Fibroblast of skin of back (primary cell): Measurements from ENCODE around the gene POLR3B.

Experiments
- DNase-seq: peaks from one replicate; pipeline ENCODE4 v3.0.0-alpha.2; 2013

The POLR3B gene

DNA sequence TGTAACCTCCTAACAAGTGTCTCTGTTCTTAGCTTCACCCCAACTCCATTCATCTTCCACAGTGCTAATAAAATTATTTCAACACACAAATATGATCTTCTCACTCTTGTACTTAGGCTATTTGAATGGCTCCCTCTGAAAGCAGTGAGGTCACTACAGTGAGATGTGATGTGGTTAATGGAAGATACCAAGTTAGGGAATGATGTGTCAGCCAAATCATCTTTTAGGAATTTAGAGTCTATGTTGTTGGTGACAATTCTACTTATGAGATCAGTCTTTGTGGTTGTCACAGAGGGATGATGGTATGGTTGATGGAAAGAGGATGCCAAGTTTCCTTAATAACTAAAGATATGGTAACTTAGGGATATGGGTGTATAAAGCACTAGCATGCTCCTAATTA, 57.6 kb downstream of the POLR3B start:
- DNase-seq, result peak; percentile 96

DNA sequence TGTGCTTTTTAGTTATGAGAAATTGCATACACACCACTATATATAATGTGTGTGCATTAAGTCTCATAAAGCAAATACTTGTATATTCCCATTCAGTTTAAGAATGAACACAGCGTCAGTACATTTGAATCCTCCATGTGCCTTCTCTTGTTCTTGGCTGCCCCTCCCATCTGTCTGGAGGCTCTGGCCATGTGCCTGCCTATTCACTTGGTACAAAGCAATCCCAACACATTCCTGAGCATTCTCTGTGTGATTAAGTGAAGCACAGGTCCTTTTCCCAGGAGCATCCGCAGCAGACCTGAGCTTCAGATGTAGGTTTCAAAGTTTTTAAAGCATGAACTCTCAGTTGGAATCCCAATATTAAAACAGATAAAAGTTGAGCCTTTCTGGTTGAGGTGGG, 58.7 kb downstream of the POLR3B start:
- DNase-seq, result peak; percentile 24

DNA sequence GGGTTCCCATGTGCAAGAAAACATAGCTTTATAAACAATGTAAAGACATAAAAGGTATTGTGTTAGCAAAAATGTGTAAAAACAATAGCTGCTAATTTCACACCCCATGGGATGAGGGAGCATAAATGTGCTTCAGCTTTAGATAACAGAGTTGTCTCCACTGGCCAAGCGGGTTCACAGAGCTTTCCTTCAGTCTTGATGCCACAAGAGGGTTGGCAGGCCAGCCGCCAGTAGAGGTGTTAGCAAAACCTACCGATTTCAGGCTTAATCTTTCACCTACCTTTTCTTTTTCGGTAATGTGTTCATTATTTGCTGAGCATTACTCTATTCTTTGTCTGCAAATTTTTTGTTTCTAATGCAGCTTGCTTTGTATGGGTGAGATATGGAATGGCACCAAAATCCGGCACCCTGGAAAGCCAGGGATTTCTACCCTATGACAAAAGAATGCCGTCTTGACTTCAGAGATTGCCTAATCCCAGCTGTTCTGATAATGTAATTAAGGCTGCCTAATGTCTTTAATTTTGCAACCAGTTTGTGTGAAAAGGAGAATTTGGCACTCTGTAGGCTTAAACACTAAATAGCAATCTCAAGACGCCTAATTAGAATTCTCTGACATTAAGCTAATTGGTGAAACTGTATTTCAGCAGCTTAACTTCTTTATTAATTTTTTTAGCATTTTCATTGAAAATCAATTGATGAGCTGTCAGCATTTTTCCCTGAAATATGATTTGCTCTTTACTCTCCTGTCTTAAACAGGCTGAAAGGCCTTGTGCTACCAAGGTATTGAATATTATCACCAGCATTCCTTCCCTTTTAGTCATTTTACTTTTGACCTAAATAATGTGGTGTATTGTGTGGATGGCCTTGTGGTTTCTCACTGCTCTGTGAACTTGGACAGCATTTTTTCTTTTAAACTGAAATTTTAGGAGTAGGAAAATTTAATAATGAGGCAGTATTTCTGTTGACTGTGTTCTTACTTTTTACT, 60.7 kb downstream of the POLR3B start:
- peak; percentile 81 for DNase-seq

DNA sequence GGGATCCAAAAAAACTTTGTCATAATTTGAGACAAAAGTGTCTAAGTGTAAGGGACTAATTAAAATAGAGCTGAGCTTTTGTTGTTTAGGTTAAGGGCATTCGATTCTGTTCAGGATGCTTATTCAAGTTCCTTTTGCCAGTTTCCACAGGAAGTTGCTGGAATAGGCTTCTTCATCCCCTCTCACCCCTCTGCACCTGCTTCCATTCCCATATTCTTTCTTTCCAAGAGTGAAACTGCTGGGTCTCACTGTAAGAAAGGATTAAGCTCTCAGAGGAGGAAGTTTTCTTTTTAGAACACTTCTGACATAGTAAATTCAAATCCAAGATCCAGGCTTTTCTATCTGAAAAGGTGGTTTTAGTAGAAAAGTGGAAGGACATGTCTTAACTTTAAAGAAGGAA, 61.4 kb downstream of the POLR3B start:
- DNase-seq, result no peak

DNA sequence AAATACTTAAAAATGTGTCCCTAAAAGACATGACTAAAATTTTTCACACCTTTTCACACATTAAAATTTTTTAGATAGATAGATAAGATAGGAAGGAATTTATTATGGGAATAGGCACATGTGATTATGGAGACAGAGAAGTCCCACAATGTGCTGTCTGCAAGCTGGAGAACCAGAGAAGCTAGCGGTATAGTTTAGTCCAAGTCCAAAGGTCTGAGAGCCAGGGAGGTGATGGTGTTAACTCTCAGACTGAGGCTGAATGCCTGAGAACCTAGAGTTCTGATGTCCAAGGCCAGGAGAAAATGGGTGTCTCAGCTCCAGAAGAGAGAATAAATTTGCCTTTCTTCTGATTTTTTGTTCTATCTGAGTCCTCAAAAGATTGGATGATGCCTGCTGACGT, 65.7 kb downstream of the POLR3B start:
- DNase-seq, result no peak

DNA sequence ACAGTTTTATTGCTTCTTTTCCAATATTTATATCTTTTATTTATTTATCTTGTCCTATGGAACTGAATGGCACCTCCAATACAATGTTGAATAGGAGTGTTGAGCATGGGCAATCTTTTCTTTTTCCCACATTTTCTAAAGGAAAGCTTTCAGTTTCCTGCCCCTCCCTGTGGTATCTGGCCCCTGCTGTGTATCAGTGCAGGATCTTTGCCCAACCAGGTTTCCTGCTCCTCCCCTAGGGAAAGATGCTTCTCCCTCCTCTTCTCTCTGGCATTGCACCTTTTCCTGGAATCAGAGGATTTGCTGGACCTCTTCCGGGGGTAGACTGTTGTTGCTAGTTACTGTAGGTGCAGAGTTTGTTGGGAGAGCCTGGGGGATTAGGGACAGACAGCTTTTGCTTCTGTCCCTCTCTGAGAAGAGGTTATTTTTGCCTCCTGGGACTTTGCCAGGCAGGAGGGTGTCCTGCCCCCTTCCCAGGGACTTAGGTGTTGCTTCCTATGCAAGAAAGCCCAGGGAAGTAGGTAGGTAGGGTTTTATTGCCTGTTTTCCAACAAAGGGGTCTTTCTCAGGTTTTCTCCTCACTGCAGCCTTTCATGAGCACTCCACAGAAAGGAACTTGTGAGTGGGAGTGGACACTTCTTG, 67.6 kb downstream of the POLR3B start:
- no peak for DNase-seq

DNA sequence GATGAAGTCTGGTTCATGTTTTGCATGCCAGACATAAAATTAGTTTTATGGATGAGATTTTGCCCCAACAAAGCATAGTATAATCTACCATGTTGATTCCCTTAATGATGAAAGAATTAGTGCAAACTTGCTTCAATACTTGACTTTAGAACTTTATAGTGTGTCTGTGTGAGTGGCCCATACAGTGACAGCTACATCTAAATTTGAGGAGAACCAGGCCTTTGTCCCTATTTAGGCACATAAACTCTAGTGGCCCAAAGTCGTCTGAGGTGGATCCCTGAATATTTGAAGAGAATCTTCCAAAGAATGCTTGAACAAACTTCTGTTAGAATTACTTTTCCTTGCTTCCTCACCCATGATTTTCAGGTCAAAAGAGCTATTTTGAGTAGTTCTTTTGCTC, 70.4 kb downstream of the POLR3B start:
- DNase-seq, result no peak

DNA sequence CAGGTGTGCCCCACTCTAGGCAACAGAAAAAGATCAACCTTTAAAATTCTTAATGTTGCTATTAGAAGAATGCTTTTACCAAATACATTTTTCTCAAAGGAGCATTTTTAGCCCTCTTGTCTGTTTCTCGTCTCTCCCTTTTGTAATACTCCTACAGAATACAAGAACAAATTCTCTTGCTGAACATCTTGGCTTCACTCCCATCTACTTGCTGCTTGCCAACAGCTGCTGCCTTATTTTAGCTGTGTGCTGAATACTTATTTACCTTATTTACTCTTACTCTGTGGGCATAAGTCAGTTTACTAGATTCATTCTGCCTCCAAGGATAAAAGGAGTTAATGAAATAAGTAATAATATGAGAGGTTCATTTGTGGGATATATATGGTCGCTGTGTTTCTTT, 70.8 kb downstream of the POLR3B start:
- no peak for DNase-seq

DNA sequence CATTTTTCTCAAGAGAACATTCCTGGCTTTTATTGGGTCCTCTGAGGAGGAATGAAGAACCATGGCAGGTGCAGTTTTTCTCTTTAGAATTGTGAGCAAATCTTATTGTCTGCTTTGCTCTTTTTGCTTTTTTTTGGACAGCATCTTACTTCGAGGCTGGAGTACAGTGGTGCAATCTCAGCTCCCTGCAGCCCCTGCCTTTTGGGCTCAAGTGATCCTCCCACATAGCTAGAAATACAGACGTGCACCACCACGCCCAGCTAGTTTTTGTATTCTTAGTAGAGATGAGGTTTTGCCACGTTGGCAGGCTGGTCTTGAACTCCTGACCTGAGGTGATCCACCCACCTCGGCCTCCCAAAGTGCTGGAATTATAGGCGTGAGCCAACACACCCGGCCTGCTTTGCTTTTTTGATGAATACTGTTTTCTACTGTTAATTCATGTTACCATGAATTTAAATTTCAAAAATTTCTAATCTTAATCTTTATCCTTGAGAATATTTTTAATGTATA, 71.5 kb downstream of the POLR3B start:
- no peak for DNase-seq

DNA sequence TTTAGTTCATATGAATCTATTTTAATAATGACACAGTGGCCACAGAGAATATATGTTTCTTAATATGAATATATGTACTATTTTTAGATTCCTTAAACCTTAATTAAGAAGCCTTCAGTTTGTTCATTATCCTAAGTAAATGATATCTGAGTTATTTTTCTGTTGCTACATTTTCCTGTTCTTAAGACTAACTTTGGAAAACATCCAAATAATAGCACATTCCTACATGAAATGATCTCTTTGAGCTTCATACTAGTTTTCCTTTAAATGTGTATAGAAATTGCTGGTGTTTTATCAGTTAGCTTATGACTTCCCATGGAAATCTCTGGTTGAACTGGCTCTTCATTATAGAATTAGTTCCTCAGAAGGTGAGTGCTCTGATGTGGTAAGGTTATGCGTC, 72.1 kb downstream of the POLR3B start:
- no peak for DNase-seq

DNA sequence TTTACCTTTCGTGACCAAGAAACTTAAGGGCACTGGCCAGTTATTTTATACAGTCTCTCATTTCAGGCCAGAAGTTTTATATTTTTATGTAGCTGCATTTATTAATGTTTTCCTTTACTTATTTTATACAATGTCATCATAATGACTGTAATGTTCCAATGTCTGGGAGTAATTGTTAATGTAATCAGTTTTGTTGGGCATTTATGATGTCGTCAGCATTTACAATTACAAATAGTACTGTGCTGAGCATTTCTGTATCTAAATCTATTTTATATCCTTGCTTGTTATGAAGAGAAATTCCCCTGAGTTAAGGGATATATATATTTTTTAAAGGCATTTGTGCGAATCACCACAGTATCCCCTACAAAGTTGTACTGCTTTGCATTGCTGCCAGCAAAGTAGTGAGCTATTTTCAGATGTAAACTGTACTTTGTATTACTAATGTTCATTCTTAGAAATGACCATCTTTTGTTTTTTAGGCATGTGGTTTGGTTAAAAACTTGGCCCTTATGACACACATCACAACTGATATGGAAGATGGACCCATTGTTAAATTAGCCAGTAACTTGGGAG, 74.4 kb downstream of the POLR3B start:
- DNase-seq, result peak; percentile 12

DNA sequence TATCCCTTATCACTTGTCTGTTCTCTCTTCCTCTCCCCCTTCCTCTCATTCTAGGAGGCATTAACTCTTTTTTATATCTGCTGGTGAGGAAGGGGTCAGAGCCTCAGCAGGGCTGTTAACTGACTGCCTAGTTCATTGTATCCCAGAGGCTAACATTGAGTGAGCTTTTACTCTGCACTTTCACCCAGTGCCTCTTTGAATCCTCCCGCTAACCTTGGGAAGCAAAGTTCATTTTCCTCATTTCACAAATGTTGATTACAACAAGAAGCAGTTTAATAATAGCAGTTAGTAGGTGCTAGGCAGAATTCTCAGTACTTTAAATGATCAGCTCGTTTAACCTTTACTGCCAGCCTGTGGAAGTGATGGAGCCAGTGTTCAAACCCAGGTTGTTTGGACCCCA, 75.5 kb downstream of the POLR3B start:
- no peak for DNase-seq

DNA sequence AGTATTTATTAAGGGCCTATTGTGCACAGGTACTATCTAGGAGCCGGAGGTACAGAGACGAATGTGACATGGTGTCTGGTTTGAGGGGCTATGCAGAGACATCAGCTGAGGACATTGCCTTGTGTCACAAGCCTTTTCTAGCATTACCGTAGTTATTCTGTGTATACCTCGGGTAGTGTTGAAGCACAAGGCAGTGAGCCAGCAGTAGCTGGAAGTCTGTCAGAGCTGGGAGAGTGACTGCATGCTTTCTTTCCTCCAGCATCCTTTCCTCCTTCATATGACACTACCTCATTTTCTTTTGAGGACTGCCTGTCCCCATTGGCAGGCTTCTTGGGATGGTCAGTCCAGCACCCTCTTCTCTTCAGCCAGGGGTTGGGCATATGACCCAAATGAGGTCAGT, 77.0 kb downstream of the POLR3B start:
- no peak for DNase-seq

DNA sequence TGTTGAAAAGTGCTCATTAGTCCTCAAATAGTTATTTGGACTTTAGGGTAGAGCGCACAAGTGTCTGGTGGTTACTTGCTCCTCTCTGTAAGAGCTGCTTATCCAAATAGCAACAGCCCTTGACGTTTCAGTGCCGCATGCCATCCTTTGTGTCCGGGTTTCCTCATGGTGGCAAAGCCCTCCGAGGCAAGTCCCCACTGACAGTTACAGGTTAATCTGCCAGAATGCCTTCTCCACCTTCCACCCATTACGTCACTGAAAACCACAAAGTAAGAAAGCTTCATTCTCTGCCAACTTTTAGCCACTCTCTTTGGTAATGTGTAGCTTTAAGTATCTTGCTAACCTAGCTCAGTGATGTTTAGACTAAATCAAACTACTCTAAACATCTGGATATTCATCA, 78.6 kb downstream of the POLR3B start:
- DNase-seq, result no peak

DNA sequence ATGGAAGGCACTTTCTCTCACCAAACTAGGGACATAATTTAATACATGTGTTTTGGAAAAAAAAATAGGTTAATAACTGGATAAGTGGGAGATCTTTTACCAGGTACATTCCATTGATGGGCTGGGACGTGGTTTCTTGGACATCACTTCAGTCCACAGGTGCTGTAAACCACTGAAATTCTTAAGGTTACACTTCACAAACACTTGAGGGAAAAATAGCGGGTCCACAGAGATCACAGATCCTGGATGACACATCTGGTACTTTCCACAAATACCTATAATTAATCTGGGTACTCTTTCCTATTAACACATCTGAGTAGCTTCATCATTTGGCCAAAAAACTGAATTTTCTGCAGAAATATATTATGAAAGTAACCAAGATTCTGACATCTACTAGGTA, 85.0 kb downstream of the POLR3B start:
- no peak for DNase-seq

DNA sequence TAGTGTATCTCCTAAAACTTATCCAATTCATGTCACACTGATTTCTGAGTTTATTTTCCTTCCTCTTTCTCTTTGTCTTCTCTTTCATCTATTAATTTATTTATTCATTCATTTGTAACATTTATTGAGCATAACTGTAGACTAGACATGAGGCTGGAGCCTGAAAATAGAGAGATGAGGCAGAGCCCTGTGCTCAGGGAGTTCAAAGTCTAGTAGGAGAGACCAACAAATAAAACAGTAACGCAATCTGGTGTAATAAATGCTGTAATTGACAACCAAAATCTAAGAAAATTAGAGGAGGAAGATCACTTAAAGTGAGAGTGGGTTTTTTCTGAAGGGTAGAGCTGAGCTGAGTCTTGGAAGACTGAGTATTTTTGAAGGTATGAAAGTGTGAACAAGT, 87.5 kb downstream of the POLR3B start:
- DNase-seq, result no peak

DNA sequence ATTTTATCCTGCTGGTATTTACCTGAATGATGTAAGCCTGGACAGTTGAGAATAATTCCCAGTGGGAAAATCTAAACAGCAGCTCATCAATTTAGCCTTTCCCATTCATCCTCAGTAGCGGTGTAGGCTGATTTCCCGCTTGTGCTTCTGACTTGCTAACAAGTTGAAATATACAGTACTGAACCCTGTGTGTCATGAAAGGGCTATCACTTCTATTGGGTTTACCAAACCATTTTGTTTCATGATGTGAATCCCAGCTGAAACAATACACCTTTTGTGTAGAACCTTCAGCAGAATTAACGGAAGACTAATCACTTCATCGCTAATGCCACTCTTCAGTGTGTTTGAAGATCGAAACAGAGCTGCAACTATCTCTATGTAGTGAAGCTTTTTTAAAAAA, 88.4 kb downstream of the POLR3B start:
- DNase-seq, result no peak

DNA sequence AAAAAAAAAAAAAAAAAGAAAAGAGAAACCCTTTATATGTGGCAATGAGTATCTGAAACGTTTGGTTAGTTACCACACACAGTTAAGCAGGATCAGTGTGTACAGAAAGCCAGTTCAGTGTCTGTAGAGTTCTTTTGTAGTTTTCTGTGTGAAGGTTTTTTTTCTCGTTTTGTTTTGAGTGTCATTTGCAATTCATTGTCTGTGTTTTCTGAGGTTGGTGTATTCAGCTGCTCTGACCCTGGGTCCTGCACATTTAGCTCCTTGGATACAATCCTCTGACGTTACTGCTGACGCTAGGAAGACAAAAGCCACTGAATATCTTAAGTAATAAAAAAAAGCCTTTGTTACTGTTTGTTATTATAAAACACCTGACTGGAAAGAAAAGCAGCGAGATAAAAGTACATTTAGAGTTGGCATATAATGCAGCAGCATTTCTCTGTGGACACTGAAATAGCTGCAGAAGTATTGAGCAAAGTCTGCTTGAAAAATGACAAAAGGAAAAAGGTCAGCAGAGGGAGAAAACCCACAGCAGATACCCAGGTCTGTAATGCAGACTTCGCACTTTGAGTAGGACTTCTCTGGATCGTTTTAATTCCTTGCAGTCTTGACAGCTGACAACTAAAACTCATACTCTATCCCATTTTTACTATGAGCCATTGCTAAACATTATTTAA, 89.0 kb downstream of the POLR3B start:
- DNase-seq, result no peak

DNA sequence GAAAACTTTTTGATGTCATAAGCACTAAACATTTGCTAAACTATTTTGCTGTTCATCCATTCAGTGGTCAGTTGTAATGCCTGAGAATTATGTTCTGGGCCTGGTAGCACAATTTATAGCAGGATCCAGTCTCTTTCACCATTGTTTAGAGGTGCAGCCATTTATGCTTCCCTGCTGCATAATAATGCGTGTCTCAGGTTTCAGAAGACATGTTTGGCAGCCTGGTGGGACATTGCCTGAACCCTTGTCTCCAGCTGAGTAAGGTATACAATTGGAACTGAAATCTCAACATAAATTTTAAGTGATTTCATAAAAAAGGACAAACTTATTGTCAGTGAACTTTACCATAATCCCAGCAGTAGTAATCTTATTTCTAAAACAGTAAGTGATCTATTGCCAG, 94.8 kb downstream of the POLR3B start:
- no peak for DNase-seq

DNA sequence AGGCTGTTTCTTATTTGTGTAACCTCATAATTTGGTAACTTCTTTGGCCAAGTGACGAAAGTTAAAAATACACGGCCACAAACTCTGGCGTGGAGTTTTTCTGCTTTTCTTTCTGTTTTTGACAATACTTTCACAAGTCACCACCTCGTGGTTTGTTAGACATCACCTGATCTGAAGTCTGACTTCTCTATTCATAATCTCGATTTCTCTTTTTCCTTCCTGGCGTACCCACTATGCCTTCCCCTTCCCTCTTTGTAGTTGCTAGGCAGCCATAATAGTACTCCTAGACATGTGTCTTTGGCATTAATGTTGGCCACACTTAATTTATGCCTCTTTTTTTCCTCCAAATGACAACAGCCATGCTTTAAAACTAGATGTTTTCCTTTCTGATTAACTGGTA, 97.6 kb downstream of the POLR3B start:
- no peak for DNase-seq

DNA sequence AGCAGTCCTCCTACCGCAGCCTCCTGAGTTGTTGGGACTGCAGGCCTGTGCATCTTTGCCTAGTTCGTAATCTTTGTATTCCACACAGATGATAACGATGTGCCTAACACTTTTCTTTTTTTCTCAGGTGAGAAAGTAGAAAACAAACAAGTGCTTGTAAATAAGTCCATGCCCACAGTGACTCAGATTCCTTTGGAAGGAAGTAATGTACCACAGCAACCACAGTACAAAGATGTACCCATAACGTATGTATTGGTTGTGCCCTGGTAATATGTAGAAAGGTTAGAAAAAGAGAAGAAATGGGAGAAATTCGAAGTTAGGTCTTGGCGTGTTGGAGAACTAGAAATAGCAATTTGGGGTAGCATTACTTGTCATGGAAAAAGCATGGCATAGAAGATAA, 101.6 kb downstream of the POLR3B start:
- no peak for DNase-seq

DNA sequence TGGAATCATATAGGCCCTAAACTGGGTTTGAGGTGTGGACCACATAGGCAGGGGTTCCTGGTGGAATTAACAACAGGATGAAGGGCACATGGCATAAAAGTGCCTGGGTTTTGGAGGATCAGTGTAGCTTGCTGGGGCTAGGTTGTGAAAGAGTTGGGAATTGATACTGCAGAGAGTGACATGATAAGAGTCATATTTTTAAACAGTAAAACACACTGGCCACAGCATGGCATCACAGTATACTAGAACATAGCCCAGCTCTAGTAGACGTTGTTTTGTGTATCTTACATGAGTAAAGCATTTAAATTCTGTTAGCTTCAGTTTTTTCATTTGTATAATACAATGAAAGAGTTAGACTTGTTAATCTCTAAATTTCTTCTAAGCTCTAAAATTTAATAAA, 102.0 kb downstream of the POLR3B start:
- no peak for DNase-seq

DNA sequence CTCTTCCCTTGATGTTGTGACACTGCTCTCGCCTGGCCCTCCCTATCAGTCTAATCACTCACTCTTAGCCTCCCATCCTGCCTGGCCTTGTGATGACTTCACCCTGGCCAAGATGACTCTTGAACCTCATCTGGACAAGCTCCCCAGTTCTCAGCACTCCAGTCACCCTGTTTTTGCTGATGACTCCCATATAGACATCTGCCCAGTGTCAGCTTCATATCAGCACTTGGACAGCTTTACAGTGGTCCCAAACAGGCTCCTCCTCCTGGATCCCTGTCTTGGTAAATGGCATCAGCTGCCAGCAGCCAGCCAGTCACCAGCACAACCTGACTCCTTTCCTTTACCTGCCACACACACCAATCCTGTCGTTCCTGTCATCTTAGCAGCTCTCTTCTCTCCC, 104.2 kb downstream of the POLR3B start:
- DNase-seq, result no peak
